ENCODE data around the gene MYH16.
"Not testable (repeated sequence)": the region's sequence is repeated elsewhere in the genome, so short reads cannot be mapped to it uniquely, and the experiment has no call there.

DNA sequence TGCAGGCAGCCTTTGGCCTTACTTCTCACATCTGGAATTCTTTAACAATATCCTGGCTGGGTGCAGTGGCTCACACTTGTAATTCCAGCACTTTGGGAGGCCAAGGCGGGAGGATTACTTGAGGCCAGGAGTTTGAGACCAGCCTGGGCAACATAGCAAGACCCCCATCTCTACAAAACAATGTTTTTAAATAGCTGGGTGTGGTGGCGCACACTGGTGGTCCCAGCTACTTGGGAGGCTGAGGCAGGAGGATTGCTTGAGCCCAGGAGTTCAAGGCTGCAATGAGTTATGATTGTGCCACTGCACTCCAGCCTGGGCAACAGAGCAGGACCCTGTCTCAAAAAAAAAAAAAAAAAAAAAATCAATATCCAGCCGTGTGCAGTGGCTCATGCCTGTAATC, 17.5 kb downstream of the MYH16 start:
- not testable (repeated sequence) for TF ChIP-seq POLR2A, POLR2AphosphoS5, EP300 (IDR thresholded peaks at IDR 0.05)
- TF ChIP-seq, protein P1, sequence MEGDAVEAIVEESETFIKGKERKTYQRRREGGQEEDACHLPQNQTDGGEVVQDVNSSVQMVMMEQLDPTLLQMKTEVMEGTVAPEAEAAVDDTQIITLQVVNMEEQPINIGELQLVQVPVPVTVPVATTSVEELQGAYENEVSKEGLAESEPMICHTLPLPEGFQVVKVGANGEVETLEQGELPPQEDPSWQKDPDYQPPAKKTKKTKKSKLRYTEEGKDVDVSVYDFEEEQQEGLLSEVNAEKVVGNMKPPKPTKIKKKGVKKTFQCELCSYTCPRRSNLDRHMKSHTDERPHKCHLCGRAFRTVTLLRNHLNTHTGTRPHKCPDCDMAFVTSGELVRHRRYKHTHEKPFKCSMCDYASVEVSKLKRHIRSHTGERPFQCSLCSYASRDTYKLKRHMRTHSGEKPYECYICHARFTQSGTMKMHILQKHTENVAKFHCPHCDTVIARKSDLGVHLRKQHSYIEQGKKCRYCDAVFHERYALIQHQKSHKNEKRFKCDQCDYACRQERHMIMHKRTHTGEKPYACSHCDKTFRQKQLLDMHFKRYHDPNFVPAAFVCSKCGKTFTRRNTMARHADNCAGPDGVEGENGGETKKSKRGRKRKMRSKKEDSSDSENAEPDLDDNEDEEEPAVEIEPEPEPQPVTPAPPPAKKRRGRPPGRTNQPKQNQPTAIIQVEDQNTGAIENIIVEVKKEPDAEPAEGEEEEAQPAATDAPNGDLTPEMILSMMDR (IDR thresholded peaks at IDR 0.05) = not testable (repeated sequence)
